Left lung (tissue), 10 donors: ENCODE data around the gene FLYWCH1. TPM values are rescaled to one million over a fixed set of nuclear protein-coding genes. Genes with fewer than 3 reads are reported as not detected.

Experiments used
- ATAC-seq: fragments of 200-7000 bp; cut with Tn5 transposase; one replicate; pipeline ENCODE4 v1.9.1; 2020; ENCODE audit warnings: moderate library complexity
- DNase-seq, 4 donors: peaks; one replicate each; pipeline ENCODE4 v3.0.0-alpha.2; 2013 to 2020
- H3K27ac ChIP-seq, 2 donors: fragments of 200-600 bp; sonication (generic) in 1 of 2; one replicate each; pipeline versions ENCODE4 v1.5.0 to v1.8.0; 2020 to 2021
- H3K27me3 ChIP-seq, 2 donors: fragments of 200-600 bp; sonication (generic) in 1 of 2; one replicate each; pipeline versions ENCODE4 v1.5.0 to v1.8.0; 2020 to 2021
- H3K36me3 ChIP-seq, 2 donors: fragments of 200-600 bp; sonication (generic) in 1 of 2; one replicate each; pipeline versions ENCODE4 v1.5.0 to v1.8.0; 2020 to 2021
- H3K4me1 ChIP-seq, 2 donors: fragments of 200-600 bp; one replicate each; pipeline ENCODE4 v1.8.0; 2021
- H3K4me3 ChIP-seq, 2 donors: fragments of 200-600 bp; sonication (generic) in 1 of 2; one replicate each; pipeline versions ENCODE4 v1.5.0 to v1.8.0; 2020 to 2021; ENCODE audit warnings: mild to moderate bottlenecking in 1 of 2
- H3K9me3 ChIP-seq, 2 donors: fragments of 200-600 bp; sonication (generic) in 1 of 2; one replicate each; pipeline versions ENCODE4 v1.5.0 to v1.8.0; 2020 to 2021
- intact Hi-C, 2 donors: fragments of 100-400 bp; cut with DNase I; formaldehyde crosslinking; loops; one replicate each; pipeline versions ENCODE4 v1.11.2 to v1.14.2; 2022
- polyA plus RNA-seq, 6 donors: library from polyadenylated mRNA; unstranded; fragments of 120-200 nt; gene quantifications; one replicate each; pipeline ENCODE4 v1.2.1, GENCODE V29; 2013; ENCODE audit not compliant: insufficient read length in 6 of 6
- total RNA-seq, 2 donors: library from RNA; stranded (reverse); fragmentation: NEBNext Ultra II Directional; extraction: Animal tissue kit (Norgen Biotek cat#: 25700); gene quantifications; one replicate each; pipeline ENCODE4 v1.2.1, GENCODE V29; 2021
- TF ChIP-seq, protein P1 (sequence below), 2 donors: fragments of 200-600 bp; sonication (generic) in 1 of 2; IDR thresholded peaks; one replicate each; pipeline versions ENCODE4 v1.5.0 to v1.8.0; 2021; ENCODE audit warnings: antibody characterized with exemption in 2 of 2
- donor health status: DM: no; HTN: yes; CAD: no.
- donor health status: DM: no; HTN: no; CAD: no.

FLYWCH1 gene
- total and polyA plus RNA-seq, 8 donors: 17.2 to 42.9 (median 26.4) TPM

DNA sequence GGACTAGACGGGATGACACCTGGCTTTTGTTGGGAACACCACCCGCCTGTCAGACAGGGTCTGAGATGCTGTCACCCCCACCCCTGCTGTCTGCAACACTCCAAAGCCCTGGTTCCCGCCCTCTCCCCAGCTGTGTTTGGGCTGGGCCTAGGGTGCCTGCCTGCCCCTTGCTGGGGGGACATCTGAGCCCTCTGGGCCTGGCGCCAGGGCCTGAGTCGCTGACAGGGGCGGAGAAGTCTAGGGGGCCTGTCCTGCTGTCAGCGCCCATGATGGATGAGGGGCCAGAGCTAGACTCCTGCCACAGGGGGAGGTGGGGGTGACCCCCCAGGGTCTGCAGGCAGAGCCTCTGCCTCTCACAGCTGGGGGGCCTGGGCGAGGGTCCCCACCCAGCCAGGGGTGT is 76.1 kb downstream of the FLYWCH1 start:
- H3K9me3 ChIP-seq: no peaks in the 10 kb centered on the region
- H3K4me3 ChIP-seq: no peak overlapping the region
- peaks cover 0 to 13% of the 10 kb centered on the region in 2 donors for H3K4me1 ChIP-seq
- intact Hi-C loops: no loop called here
- no peak for ATAC-seq
- H3K27ac ChIP-seq: no peak overlapping the region
- DNase-seq: peak in 2 of 4 donors; percentile 56 to 81
- H3K36me3 ChIP-seq: no peaks in the 10 kb centered on the region
- TF ChIP-seq, protein P1, sequence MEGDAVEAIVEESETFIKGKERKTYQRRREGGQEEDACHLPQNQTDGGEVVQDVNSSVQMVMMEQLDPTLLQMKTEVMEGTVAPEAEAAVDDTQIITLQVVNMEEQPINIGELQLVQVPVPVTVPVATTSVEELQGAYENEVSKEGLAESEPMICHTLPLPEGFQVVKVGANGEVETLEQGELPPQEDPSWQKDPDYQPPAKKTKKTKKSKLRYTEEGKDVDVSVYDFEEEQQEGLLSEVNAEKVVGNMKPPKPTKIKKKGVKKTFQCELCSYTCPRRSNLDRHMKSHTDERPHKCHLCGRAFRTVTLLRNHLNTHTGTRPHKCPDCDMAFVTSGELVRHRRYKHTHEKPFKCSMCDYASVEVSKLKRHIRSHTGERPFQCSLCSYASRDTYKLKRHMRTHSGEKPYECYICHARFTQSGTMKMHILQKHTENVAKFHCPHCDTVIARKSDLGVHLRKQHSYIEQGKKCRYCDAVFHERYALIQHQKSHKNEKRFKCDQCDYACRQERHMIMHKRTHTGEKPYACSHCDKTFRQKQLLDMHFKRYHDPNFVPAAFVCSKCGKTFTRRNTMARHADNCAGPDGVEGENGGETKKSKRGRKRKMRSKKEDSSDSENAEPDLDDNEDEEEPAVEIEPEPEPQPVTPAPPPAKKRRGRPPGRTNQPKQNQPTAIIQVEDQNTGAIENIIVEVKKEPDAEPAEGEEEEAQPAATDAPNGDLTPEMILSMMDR (IDR thresholded peaks at IDR 0.05): no peak
- peaks cover 0 to 49% of the 10 kb centered on the region in 2 donors for H3K27me3 ChIP-seq

DNA sequence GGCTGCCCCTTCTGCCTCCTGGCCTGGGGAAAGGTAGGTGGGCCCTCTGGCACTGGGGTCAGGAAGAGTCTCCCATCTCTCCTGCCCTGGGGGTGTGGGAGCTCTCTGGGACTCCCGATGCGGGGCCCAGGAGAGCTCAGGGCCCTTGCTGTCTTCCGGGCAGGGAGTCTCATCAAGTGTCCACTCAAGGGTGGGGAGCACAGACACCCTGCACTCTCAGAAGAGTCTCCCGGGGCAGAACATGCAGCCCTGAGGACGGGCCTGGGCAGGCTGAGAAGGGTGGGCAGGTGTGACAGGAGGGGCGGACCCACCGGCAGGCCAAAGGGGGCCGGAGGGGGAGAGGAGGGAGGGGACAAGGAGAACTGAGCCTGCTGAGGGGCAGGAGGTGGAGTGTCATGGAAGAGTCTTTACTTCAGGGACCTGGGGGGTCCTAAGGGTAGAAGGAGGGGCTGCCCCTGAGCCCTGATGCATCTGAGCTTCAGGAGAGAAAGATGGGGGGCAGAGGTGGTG is 76.9 kb downstream of the FLYWCH1 start:
- ATAC-seq (no peak), DNase-seq (no peak)
- Histone ChIP-seq H3K27ac (no peak overlapping the region), H3K36me3 (no peaks in the 10 kb centered on the region), H3K9me3 (no peaks in the 10 kb centered on the region), H3K4me1 (peaks cover 0 to 6% of the 10 kb centered on the region in 2 donors), H3K27me3 (peaks cover 0 to 49% of the 10 kb centered on the region in 2 donors), H3K4me3 (no peak overlapping the region)
- intact Hi-C loops: no loop called here
- TF ChIP-seq, protein P1 (IDR thresholded peaks at IDR 0.05): no peak

DNA sequence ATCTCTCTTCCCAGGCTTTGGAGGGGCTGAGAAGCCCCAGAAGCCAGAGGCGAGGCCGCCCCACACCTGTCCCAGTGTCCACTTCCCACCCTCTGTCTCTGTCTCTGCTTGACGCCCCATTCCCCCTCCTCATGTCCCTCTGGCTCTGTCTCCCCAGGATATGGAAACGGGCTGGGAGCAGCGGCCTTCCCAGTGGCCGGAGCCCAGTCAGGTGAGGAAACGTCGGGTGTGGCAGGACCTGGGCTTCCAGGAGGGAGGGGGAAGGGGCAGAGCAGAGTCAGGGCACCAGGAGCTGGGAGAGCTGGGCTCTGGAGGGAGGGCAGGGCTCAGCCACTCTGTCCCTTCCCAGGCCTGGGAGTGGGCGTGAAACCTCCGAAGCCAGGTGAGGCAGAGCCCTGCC is 79.2 kb downstream of the FLYWCH1 start:
- no peak for DNase-seq
- H3K36me3 ChIP-seq: no peaks in the 10 kb centered on the region
- intact Hi-C loops: no loop called here
- H3K27ac ChIP-seq: no peak overlapping the region
- H3K9me3 ChIP-seq: no peaks in the 10 kb centered on the region
- H3K4me1 ChIP-seq: no peaks in the 10 kb centered on the region
- H3K27me3 ChIP-seq: peaks cover 0 to 46% of the 10 kb centered on the region in 2 donors
- TF ChIP-seq, protein P1 (IDR thresholded peaks at IDR 0.05): no peak
- peak; percentile 35 for ATAC-seq
- no peak overlapping the region for H3K4me3 ChIP-seq

DNA sequence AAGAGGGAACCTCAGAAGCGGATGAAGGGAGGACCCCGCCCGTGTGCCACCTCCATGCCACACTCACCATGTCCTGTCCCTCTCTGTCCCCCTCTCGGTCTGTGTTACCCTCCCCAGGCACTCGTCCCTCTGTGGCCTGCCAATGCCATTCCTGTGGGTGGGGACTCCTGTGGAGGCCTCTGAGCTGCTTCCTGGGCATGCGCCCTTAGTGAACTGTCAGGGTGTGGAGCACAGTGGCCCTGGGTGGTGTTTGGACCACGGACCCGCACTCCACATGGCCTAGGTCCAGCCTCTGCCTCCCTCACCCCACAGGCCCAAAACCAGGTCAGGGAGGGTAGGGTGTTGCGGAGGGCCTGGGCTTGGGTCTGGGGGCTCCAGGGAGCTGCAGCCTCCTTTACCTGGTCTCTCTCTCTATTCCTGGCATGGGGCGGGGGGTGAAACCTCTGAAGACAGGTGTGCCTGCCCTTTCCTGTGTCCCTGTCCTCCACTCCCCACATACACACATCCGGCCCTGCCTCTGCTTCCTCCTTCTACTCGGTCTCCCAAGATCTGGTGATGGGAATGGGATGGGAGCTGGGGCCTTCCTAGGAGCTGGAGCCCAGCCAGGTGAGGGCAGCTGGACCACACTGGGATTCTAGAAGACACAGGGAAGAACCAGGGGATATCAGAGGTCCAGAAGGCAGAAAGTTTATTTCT is 80.0 kb downstream of the FLYWCH1 start:
- H3K4me3 ChIP-seq: no peak overlapping the region
- no peak overlapping the region for H3K27ac ChIP-seq
- no peaks in the 10 kb centered on the region for H3K36me3 ChIP-seq
- TF ChIP-seq, protein P1 (IDR thresholded peaks at IDR 0.05): no peak
- H3K9me3 ChIP-seq: no peaks in the 10 kb centered on the region
- intact Hi-C loops: no loop called here
- no peak for ATAC-seq
- H3K27me3 ChIP-seq: peaks cover 0 to 43% of the 10 kb centered on the region in 2 donors
- no peak for DNase-seq
- H3K4me1 ChIP-seq: no peaks in the 10 kb centered on the region

DNA sequence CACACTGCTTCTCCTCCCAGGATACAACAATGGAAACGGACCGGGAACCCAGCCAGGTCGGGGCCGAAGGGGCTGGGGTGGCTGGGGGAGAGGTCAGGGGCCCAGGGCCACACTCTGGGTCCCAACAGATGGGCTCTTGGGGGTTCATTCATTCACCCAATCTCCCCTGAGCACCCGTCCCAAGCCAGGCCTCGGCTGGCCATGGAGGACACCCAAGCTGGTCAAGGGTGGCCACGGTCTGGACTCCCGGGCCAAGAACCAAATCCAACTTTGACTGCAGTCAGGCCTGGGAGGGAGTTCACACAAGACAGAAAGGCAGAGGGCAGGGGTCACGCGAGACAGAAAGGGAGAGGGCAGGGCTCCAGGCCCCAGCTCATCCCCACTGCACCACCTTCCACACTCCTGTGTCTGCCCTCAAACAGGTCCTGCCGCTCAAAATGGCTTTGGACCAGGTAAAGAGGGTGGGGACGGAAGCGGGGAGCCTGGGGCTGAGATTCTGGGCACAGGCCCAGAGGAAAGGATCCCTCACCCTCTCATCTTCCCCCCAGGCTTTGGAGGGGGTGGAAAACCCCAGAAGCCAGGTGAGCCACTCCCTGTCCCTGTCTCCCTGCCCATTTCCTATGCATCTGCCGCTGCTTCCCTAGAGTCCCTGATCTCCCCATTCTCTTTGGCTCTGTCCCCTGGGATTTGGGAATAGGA is 80.8 kb downstream of the FLYWCH1 start:
- ATAC-seq (no peak), DNase-seq (no peak)
- Histone ChIP-seq H3K27me3 (peaks cover 0 to 37% of the 10 kb centered on the region in 2 donors), H3K4me1 (no peaks in the 10 kb centered on the region), H3K4me3 (no peak overlapping the region), H3K9me3 (no peaks in the 10 kb centered on the region), H3K36me3 (no peaks in the 10 kb centered on the region), H3K27ac (no peak overlapping the region)
- TF ChIP-seq, protein P1 (IDR thresholded peaks at IDR 0.05): no peak
- intact Hi-C loops: no loop called here
